Measurements from ENCODE around the gene MAN1C1. TPM values are rescaled to one million over a fixed set of nuclear protein-coding genes. Genes with fewer than 3 reads are reported as not detected.

Gene MAN1C1
- total RNA-seq, 1 donor from 2014 or later = 9.1 TPM

GRCh38 chr1:25803368-25803767 is 186.8 kb downstream of the MAN1C1 start:
- TF ChIP-seq CTCF (conservative IDR thresholded peaks at IDR 0.05) = peak; percentile 11
- Mint-ChIP-seq H3K9me3 (no peaks in the 10 kb centered on the region), H3K36me3 (peaks cover 5% of the 10 kb centered on the region), H3K4me1 (ENCODE audit: unreplicated experiment) (peaks cover 25% of the 10 kb centered on the region), H3K27me3 (no peaks in the 10 kb centered on the region), H3K27ac (no peak overlapping the region), H3K4me3 (no peak overlapping the region)
- DNase-seq (ENCODE audit: extremely low spot score, unreplicated experiment) = no peak

- Mint-ChIP-seq H3K27ac (no peak overlapping the region), H3K4me3 (no peak overlapping the region), H3K9me3 (no peaks in the 10 kb centered on the region), H3K4me1 (ENCODE audit: unreplicated experiment) (peaks cover 21% of the 10 kb centered on the region), H3K27me3 (no peaks in the 10 kb centered on the region), H3K36me3 (peaks cover 5% of the 10 kb centered on the region)
- no peak for TF ChIP-seq CTCF (conservative IDR thresholded peaks at IDR 0.05)
- DNase-seq (ENCODE audit: extremely low spot score, unreplicated experiment) = no peak
Observed at GRCh38 chr1:25804244-25804963, 187.8 kb downstream of the MAN1C1 start.

- no peak for DNase-seq (ENCODE audit: extremely low spot score, unreplicated experiment)
- peaks cover 5% of the 10 kb centered on the region for H3K36me3 Mint-ChIP-seq
- H3K9me3 Mint-ChIP-seq = no peaks in the 10 kb centered on the region
- no peaks in the 10 kb centered on the region for H3K27me3 Mint-ChIP-seq
- peaks cover 21% of the 10 kb centered on the region for H3K4me1 Mint-ChIP-seq (ENCODE audit: unreplicated experiment)
- no peak overlapping the region for H3K4me3 Mint-ChIP-seq
- H3K27ac Mint-ChIP-seq = no peak overlapping the region
- no peak for TF ChIP-seq CTCF (conservative IDR thresholded peaks at IDR 0.05)
Observed at GRCh38 chr1:25804964-25805862, 188.6 kb downstream of the MAN1C1 start.

GRCh38 chr1:25805863-25806225 is 189.3 kb downstream of the MAN1C1 start:
- H3K9me3 Mint-ChIP-seq = no peaks in the 10 kb centered on the region
- peaks cover 5% of the 10 kb centered on the region for H3K36me3 Mint-ChIP-seq
- TF ChIP-seq CTCF (conservative IDR thresholded peaks at IDR 0.05) = no peak

GRCh38 chr1:25806418-25806817 is 189.8 kb downstream of the MAN1C1 start:
- Mint-ChIP-seq H3K4me3 (no peak overlapping the region), H3K36me3 (peaks cover 5% of the 10 kb centered on the region), H3K27ac (no peak overlapping the region), H3K27me3 (no peaks in the 10 kb centered on the region), H3K9me3 (no peaks in the 10 kb centered on the region), H3K4me1 (ENCODE audit: unreplicated experiment) (peaks cover 21% of the 10 kb centered on the region)
- TF ChIP-seq CTCF (conservative IDR thresholded peaks at IDR 0.05) = no peak
- DNase-seq (ENCODE audit: extremely low spot score, unreplicated experiment) = no peak

More at GRCh38 chr1:25805863-25806225, 189.3 kb downstream of the MAN1C1 start:
- H3K27ac Mint-ChIP-seq = no peak overlapping the region
- no peaks in the 10 kb centered on the region for H3K27me3 Mint-ChIP-seq
- no peak for DNase-seq (ENCODE audit: extremely low spot score, unreplicated experiment)
- no peak overlapping the region for H3K4me3 Mint-ChIP-seq
- peaks cover 21% of the 10 kb centered on the region for H3K4me1 Mint-ChIP-seq (ENCODE audit: unreplicated experiment)

Data from type B pancreatic cell (in vitro differentiated cells).